ENCODE measurements around the gene PSIP1.

Gene PSIP1

DNA sequence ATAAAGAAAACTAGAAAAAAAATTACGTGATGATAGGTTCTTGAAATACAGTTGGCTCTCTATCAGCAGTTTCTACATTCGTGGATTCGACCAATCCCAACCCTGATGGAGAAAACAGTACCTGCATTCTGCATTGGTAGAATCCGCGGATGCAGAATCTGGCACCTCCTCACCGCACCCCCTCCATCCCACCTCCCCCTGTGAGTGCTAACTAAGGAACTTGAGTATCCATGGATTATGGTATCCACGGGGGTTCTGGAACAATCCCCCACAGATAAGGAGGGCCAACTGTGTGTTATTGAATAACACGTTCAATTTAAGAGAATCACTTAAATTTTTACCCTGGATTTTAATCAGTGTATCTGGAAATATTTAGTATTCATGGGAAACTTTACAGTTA is 10.5 kb upstream of the PSIP1 start:
- Histone ChIP-seq H3K27me3 (ENCODE audit: insufficient read depth, low read length, poor library complexity, severe bottlenecking) (no peaks in the 10 kb centered on the region), H3K79me2 (ENCODE audit: insufficient read depth, low read length) (no peaks in the 10 kb centered on the region), H2AFZ (ENCODE audit: low read length) (no peak overlapping the region), H4K20me1 (ENCODE audit: insufficient read depth, low read length, poor library complexity, severe bottlenecking) (no peaks in the 10 kb centered on the region), H3K9me2 (replicated peaks; ENCODE audit: low read depth, low read length) (no peaks in the 10 kb centered on the region), H3K4me1 (ENCODE audit: insufficient read depth, low read length, poor library complexity, severe bottlenecking) (no peaks in the 10 kb centered on the region), H3K4me3 (ENCODE audit: low read length, poor library complexity, severe bottlenecking) (no peak overlapping the region), H3K4me2 (ENCODE audit: low read depth, low read length, poor library complexity, severe bottlenecking) (no peak overlapping the region), H3K9me3 (ENCODE audit: insufficient read depth, low read depth, low read length) (no peaks in the 10 kb centered on the region), H3K9ac (ENCODE audit: low read depth, low read length, poor library complexity, severe bottlenecking) (no peak overlapping the region), H3K36me3 (ENCODE audit: insufficient read depth, low read length) (no peaks in the 10 kb centered on the region), H3F3A (ENCODE audit: low read depth) (no peaks in the 10 kb centered on the region)
- TF ChIP-seq, protein P1, sequence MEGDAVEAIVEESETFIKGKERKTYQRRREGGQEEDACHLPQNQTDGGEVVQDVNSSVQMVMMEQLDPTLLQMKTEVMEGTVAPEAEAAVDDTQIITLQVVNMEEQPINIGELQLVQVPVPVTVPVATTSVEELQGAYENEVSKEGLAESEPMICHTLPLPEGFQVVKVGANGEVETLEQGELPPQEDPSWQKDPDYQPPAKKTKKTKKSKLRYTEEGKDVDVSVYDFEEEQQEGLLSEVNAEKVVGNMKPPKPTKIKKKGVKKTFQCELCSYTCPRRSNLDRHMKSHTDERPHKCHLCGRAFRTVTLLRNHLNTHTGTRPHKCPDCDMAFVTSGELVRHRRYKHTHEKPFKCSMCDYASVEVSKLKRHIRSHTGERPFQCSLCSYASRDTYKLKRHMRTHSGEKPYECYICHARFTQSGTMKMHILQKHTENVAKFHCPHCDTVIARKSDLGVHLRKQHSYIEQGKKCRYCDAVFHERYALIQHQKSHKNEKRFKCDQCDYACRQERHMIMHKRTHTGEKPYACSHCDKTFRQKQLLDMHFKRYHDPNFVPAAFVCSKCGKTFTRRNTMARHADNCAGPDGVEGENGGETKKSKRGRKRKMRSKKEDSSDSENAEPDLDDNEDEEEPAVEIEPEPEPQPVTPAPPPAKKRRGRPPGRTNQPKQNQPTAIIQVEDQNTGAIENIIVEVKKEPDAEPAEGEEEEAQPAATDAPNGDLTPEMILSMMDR (conservative IDR thresholded peaks at IDR 0.05; ENCODE audit: low read length), result no peak
- no peak for TF ChIP-seq EZH2phosphoT487 (IDR thresholded peaks at IDR 0.05; ENCODE audit: borderline replicate concordance)

DNA sequence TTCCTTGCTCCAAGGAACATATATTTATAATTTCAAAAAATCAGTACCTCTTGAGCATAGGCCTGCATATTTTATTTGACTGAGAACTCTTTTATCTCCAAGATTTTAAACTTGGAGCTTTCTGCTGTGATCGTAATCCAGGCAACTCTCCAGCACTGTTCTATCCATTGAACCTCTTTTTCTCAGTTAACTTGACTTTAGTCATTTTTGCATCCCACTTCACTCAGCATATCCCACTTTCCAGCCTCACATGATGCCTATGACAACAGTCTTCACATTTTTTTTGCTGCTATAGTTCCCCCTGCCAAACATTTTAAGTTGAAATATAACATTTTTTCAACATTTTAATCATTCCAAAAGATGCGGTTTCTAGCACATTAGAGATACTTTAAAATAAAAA is 9.1 kb upstream of the PSIP1 start:
- Histone ChIP-seq H3K27me3 (ENCODE audit: insufficient read depth, low read length, poor library complexity, severe bottlenecking) (no peaks in the 10 kb centered on the region), H3F3A (ENCODE audit: low read depth) (no peaks in the 10 kb centered on the region), H3K4me2 (ENCODE audit: low read depth, low read length, poor library complexity, severe bottlenecking) (no peak overlapping the region), H3K36me3 (ENCODE audit: insufficient read depth, low read length) (no peaks in the 10 kb centered on the region), H3K79me2 (ENCODE audit: insufficient read depth, low read length) (no peaks in the 10 kb centered on the region), H3K9me3 (ENCODE audit: insufficient read depth, low read depth, low read length) (no peaks in the 10 kb centered on the region), H4K20me1 (ENCODE audit: insufficient read depth, low read length, poor library complexity, severe bottlenecking) (no peaks in the 10 kb centered on the region), H3K4me1 (ENCODE audit: insufficient read depth, low read length, poor library complexity, severe bottlenecking) (no peaks in the 10 kb centered on the region), H2AFZ (ENCODE audit: low read length) (no peak overlapping the region), H3K4me3 (ENCODE audit: low read length, poor library complexity, severe bottlenecking) (no peak overlapping the region), H3K9ac (ENCODE audit: low read depth, low read length, poor library complexity, severe bottlenecking) (no peak overlapping the region), H3K9me2 (replicated peaks; ENCODE audit: low read depth, low read length) (no peaks in the 10 kb centered on the region)
- no peak for TF ChIP-seq EZH2phosphoT487 (IDR thresholded peaks at IDR 0.05; ENCODE audit: borderline replicate concordance)
- TF ChIP-seq, protein P1 (conservative IDR thresholded peaks at IDR 0.05; ENCODE audit: low read length), result no peak

DNA sequence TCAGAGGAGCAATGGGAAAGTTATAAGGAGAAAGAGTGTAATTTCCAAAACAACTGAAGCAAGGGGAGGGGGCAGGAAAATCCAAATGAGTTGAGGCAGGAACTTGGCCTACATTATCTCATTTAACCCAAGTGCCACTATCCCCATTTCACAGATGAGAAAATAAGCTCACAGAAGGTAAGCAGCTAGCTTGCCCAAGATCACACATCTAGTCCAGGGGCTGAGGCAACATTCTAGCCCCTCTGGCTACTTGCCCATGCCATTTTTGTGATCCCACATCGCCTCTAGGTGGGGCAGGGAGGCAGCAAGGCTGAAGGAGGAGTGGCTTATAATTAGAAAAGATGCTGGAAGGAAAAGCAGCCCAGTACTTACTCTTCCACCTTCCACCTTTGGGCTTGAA is 2.6 kb upstream of the PSIP1 start:
- Histone ChIP-seq H3K79me2 (ENCODE audit: insufficient read depth, low read length) (peaks cover 23% of the 10 kb centered on the region), H3K4me2 (ENCODE audit: low read depth, low read length, poor library complexity, severe bottlenecking) (no peak overlapping the region), H3K27me3 (ENCODE audit: insufficient read depth, low read length, poor library complexity, severe bottlenecking) (peaks cover 4% of the 10 kb centered on the region), H3K36me3 (ENCODE audit: insufficient read depth, low read length) (no peaks in the 10 kb centered on the region), H3K9me3 (ENCODE audit: insufficient read depth, low read depth, low read length) (no peaks in the 10 kb centered on the region), H4K20me1 (ENCODE audit: insufficient read depth, low read length, poor library complexity, severe bottlenecking) (peaks cover 18% of the 10 kb centered on the region), H3K9me2 (replicated peaks; ENCODE audit: low read depth, low read length) (no peaks in the 10 kb centered on the region), H3K9ac (ENCODE audit: low read depth, low read length, poor library complexity, severe bottlenecking) (no peak overlapping the region), H3K4me1 (ENCODE audit: insufficient read depth, low read length, poor library complexity, severe bottlenecking) (peaks cover 33% of the 10 kb centered on the region), H3K4me3 (ENCODE audit: low read length, poor library complexity, severe bottlenecking) (no peak overlapping the region), H2AFZ (ENCODE audit: low read length) (no peak overlapping the region), H3F3A (ENCODE audit: low read depth) (no peaks in the 10 kb centered on the region)
- no peak for TF ChIP-seq EZH2phosphoT487 (IDR thresholded peaks at IDR 0.05; ENCODE audit: borderline replicate concordance)
- TF ChIP-seq, protein P1 (conservative IDR thresholded peaks at IDR 0.05; ENCODE audit: low read length), result peak; percentile 59

Data from Loucy (cell line).